Thymus (tissue), 11 donors: ENCODE results near the gene CKB. TPM values are rescaled to one million over a fixed set of nuclear protein-coding genes. Genes with fewer than 3 reads are reported as not detected.

Experiments used
- DNase-seq, 9 donors: peaks; one replicate each; pipeline ENCODE4 v3.0.0-alpha.2; 2013; ENCODE audit warnings: low spot score in 9 of 9, low read depth in 6 of 9, missing footprints in 1 of 9
- H3K27ac ChIP-seq, 2 donors: one replicate each; pipeline ENCODE4 v1.5.1; 2013; ENCODE audit warnings: control low read depth in 1 of 2, low read depth in 1 of 2, low read length in 1 of 2, mild to moderate bottlenecking in 1 of 2, moderate library complexity in 1 of 2
- H3K27me3 ChIP-seq, 2 donors: one replicate each; pipeline ENCODE4 v1.5.1; 2013; ENCODE audit warnings: low read length in 1 of 2; ENCODE audit not compliant: control insufficient read depth in 2 of 2, insufficient read depth in 1 of 2
- H3K36me3 ChIP-seq, 2 donors: one replicate each; pipeline ENCODE4 v1.5.1; 2013; ENCODE audit warnings: low read length in 1 of 2, mild to moderate bottlenecking in 1 of 2, moderate library complexity in 1 of 2; ENCODE audit not compliant: control insufficient read depth in 2 of 2, insufficient read depth in 2 of 2
- H3K4me1 ChIP-seq, 2 donors: one replicate each; pipeline ENCODE4 v1.5.1; 2013; ENCODE audit warnings: low read length in 2 of 2; ENCODE audit not compliant: control insufficient read depth in 2 of 2, insufficient read depth in 2 of 2
- H3K4me3 ChIP-seq, 2 donors: one replicate each; pipeline ENCODE4 v1.5.1; 2013; ENCODE audit warnings: low read length in 2 of 2, control low read depth in 1 of 2, mild to moderate bottlenecking in 1 of 2
- H3K9me3 ChIP-seq, 2 donors: one replicate each; pipeline ENCODE4 v1.5.1; 2013; ENCODE audit warnings: low read length in 1 of 2, mild to moderate bottlenecking in 1 of 2; ENCODE audit not compliant: control insufficient read depth in 2 of 2, insufficient read depth in 1 of 2
- WGBS: extraction: QIAGEN DNeasy Blood & Tissue Kit; methylation state at CpG from one replicate; pipeline ENCODE4 v1.1.7; 2013; 5-methylcytosine and 5-hydroxymethylcytosine counted together
- polyA plus RNA-seq: library from polyadenylated mRNA; stranded (reverse); fragments of 200-250 nt; gene quantifications from one replicate; pipeline ENCODE4 v1.2.3, GENCODE V29; 2013
- total RNA-seq: library from RNA; stranded (reverse); fragments of 120-200 nt; gene quantifications from one replicate; pipeline ENCODE4 v1.2.4, GENCODE V29; 2013
- donor health status: healthy.

Gene CKB
- total and polyA plus RNA-seq, 2 donors, result 8.6 to 37.9 TPM

DNA sequence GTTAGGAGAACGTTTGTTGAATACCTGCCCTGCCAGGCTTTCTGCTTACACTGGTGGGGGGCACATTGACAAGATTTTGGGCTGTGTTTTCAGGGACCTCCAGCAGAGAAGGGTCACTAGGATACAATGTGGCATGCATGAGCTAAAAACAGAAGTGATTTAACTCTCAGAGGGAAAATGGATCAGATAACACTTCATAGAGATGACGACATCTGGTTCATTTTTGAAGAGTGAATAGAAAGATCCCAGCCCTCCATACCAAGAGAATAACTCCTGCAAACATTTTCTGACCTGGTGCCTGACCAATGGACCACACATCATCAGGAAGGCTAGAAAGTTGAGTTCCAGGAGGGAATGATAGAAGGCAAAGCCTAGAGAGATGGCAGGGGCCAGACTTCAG is 33.7 kb downstream of the CKB start:
- 96% methylated on average over 2 of the region's 2 CpGs for WGBS
- Histone ChIP-seq H3K9me3 (no peaks in the 10 kb centered on the region), H3K36me3 (peaks cover 42 to 63% of the 10 kb centered on the region in 2 donors), H3K4me3 (no peak overlapping the region), H3K27me3 (no peaks in the 10 kb centered on the region), H3K27ac (no peak overlapping the region), H3K4me1 (no peaks in the 10 kb centered on the region)
- no peak for DNase-seq

DNA sequence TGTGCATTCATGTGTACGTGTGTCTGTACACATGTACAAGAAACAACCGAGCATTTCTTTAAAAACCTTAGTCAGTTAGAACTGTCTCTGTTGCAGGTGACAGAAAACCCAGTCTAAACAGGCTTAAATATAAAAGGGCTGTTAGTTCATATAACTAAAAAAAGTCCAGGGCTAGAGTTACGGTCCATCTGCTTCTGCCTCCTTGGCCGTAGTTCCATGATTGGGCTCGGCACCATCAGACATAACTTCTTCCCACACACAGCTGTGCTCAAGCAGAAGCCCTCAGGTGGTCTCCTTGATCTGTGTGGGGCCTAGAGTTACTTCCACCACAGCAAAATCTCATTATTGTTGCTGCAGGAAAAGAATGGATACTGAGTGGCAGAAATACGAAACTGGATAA is 34.6 kb downstream of the CKB start:
- H3K4me1 ChIP-seq, result no peaks in the 10 kb centered on the region
- no peak overlapping the region for H3K27ac ChIP-seq
- no peak for DNase-seq
- H3K4me3 ChIP-seq, result no peak overlapping the region
- peaks cover 40 to 64% of the 10 kb centered on the region in 2 donors for H3K36me3 ChIP-seq
- H3K27me3 ChIP-seq, result no peaks in the 10 kb centered on the region
- 96% methylated on average over 6 of the region's 6 CpGs for WGBS
- H3K9me3 ChIP-seq, result no peaks in the 10 kb centered on the region

GRCh38 chr14:103485504-103485903 is 37.1 kb downstream of the CKB start:
- no peak overlapping the region for H3K4me3 ChIP-seq
- 98% methylated on average over 2 of the region's 2 CpGs for whole genome bisulfite sequencing
- H3K9me3 ChIP-seq, result no peaks in the 10 kb centered on the region
- DNase-seq, result no peak
- no peak overlapping the region for H3K27ac ChIP-seq
- H3K4me1 ChIP-seq, result no peaks in the 10 kb centered on the region
- H3K27me3 ChIP-seq, result no peaks in the 10 kb centered on the region
- H3K36me3 ChIP-seq, result peaks cover 36 to 67% of the 10 kb centered on the region in 2 donors

- no peaks in the 10 kb centered on the region for H3K27me3 ChIP-seq
- H3K4me3 ChIP-seq, result no peak overlapping the region
- H3K36me3 ChIP-seq, result peaks cover 34 to 58% of the 10 kb centered on the region in 2 donors
- 95% methylated on average over 5 of the region's 5 CpGs for WGBS
- H3K9me3 ChIP-seq, result no peaks in the 10 kb centered on the region
- no peaks in the 10 kb centered on the region for H3K4me1 ChIP-seq
- no peak overlapping the region for H3K27ac ChIP-seq
- no peak for DNase-seq
These were observed 39.0 kb downstream of the CKB start for GRCh38 chr14:103483600-103483999.

DNA sequence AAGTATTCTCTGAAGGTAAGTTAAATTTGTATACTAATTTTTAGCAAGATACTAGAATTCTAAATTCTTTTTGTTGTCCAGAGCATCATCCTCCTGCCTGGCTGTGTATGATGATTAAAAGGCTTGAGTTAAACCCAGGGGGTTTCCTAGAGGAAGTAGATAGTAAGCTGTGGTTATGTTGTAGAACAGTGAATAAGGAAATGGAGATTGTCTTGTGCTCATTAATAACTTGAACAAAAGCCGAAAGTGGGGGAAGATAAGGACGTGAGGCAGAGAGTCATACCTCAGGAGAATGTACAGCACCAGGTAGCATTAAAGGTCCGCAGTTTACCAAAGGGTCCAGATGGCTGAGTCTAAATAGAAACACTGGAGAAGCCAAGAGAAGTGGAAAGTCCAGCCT is 42.0 kb downstream of the CKB start:
- Histone ChIP-seq H3K9me3 (no peaks in the 10 kb centered on the region), H3K36me3 (peaks cover 45 to 57% of the 10 kb centered on the region in 2 donors), H3K4me3 (no peak overlapping the region), H3K27ac (no peak overlapping the region), H3K27me3 (no peaks in the 10 kb centered on the region), H3K4me1 (peaks cover 0 to 3% of the 10 kb centered on the region in 2 donors)
- 57% methylated on average over 3 of the region's 3 CpGs for WGBS
- peak in 1 of 9 donors; percentile 14 for DNase-seq

- peaks cover 44 to 53% of the 10 kb centered on the region in 2 donors for H3K36me3 ChIP-seq
- no peaks in the 10 kb centered on the region for H3K27me3 ChIP-seq
- no peak for DNase-seq
- 97% methylated on average over 5 of the region's 5 CpGs for WGBS
- H3K27ac ChIP-seq, result no peak overlapping the region
- no peak overlapping the region for H3K4me3 ChIP-seq
- H3K4me1 ChIP-seq, result peaks cover 0 to 3% of the 10 kb centered on the region in 2 donors
- no peaks in the 10 kb centered on the region for H3K9me3 ChIP-seq
These were observed 46.0 kb downstream of the CKB start for GRCh38 chr14:103476631-103477030.

DNA sequence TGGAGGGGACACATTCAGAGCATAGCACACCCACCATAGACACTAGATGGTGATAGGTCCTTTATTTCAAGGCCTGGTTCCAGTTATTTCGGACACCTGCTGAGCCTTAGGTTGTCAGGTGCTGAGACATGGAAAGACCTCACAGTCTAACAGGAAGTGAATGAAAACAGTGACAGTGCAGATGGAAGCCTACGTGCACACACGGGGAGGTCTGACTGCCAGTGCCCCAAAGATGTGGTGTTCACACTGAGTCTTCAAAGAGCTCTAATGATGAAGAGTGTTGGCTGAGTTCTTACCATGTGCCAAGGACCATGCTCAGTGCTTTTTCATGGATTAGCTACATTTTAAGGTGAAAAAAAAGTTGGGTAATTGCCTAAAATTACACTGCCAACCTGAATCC is 46.6 kb downstream of the CKB start:
- H3K27me3 ChIP-seq, result no peaks in the 10 kb centered on the region
- DNase-seq, result peak in 3 of 9 donors; percentile 3 to 19 (median 5)
- no peak overlapping the region for H3K27ac ChIP-seq
- peaks cover 0 to 3% of the 10 kb centered on the region in 2 donors for H3K4me1 ChIP-seq
- H3K9me3 ChIP-seq, result no peaks in the 10 kb centered on the region
- H3K4me3 ChIP-seq, result no peak overlapping the region
- peaks cover 46 to 54% of the 10 kb centered on the region in 2 donors for H3K36me3 ChIP-seq
- 83% methylated on average over 3 of the region's 3 CpGs for WGBS

- WGBS, result 99% methylated on average over 5 of the region's 5 CpGs
- no peaks in the 10 kb centered on the region for H3K27me3 ChIP-seq
- H3K4me1 ChIP-seq, result peaks cover 0 to 3% of the 10 kb centered on the region in 2 donors
- H3K4me3 ChIP-seq, result no peak overlapping the region
- no peak overlapping the region for H3K27ac ChIP-seq
- no peaks in the 10 kb centered on the region for H3K9me3 ChIP-seq
- H3K36me3 ChIP-seq, result peaks cover 47 to 53% of the 10 kb centered on the region in 2 donors
- no peak for DNase-seq
These were observed 47.7 kb downstream of the CKB start for GRCh38 chr14:103474893-103475292.

- Histone ChIP-seq H3K9me3 (no peaks in the 10 kb centered on the region), H3K36me3 (peaks cover 60 to 64% of the 10 kb centered on the region in 2 donors)
- 93% methylated on average over 5 of the region's 5 CpGs for WGBS
These were observed 49.7 kb downstream of the CKB start for GRCh38 chr14:103472939-103473338.

More at GRCh38 chr14:103472939-103473338, 49.7 kb downstream of the CKB start:
- Histone ChIP-seq H3K27me3 (no peaks in the 10 kb centered on the region), H3K27ac (no peak overlapping the region), H3K4me1 (peaks cover 0 to 3% of the 10 kb centered on the region in 2 donors), H3K4me3 (no peak overlapping the region)
- DNase-seq, result no peak
